C4-2B (cell line): ENCODE results near the gene IGDCC3.

Experiments
- CTCF ChIP-seq: fragments of 450-650 bp; conservative IDR thresholded peaks from 2 replicates; pipeline ENCODE4 v1.5.1; 2017; ENCODE audit warnings: mild to moderate bottlenecking
- ZFX ChIP-seq: fragments of 450-650 bp; IDR thresholded peaks from 2 replicates; pipeline ENCODE4 v1.6.1; 2017

GRCh38 chr15:65310431-65311137 lies 67.2 kb downstream of the IGDCC3 start:
- no peak for TF ChIP-seq CTCF
- TF ChIP-seq ZFX, result no peak
